Right lung (tissue), 10 donors: ENCODE results near the gene SMTN. TPM values are rescaled to one million over a fixed set of nuclear protein-coding genes. Genes with fewer than 3 reads are reported as not detected.
"Not testable (repeated sequence)": the region's sequence is repeated elsewhere in the genome, so short reads cannot be mapped to it uniquely, and the experiment has no call there.

Source experiments
- DNase-seq, 2 donors: peaks; one replicate each; pipeline ENCODE4 v3.0.0-alpha.2; 2013
- long read RNA-seq, 8 donors: transcript quantifications; one replicate each; lab custom pipeline, GENCODE V29; 2026
- polyA plus RNA-seq, 5 donors: library from polyadenylated mRNA; unstranded; fragments of 120-200 nt; gene quantifications; one replicate each; pipeline versions ENCODE4 v1.2.1 to v1.2.3, GENCODE V29; 2013; ENCODE audit warnings: inconsistent platforms in 1 of 5, low replicate concordance in 1 of 5; ENCODE audit not compliant: insufficient read length in 5 of 5, insufficient read depth in 1 of 5

SMTN gene
- 100 to 1,000 TPM in 1 of 5 donors, 10 to 100 TPM in 4; 57.0 to 106 (median 83.2) TPM for polyA plus RNA-seq
- long read RNA-seq, donor 1, transcript SMTN-201 (21 exons, 3,295 nt): major isoform, 5 of 17 reads
- long read RNA-seq, donor 1, partial matches to known transcripts: 7 of 17 reads
- long read RNA-seq, donor 1, other reads (novel, unspliced or antisense): 0 of 17 reads
- long read RNA-seq, donor 2, transcript SMTN-201 (21 exons, 3,295 nt): major isoform, 5 of 16 reads
- long read RNA-seq, donor 2, partial matches to known transcripts: 9 of 16 reads
- long read RNA-seq, donor 2, other reads (novel, unspliced or antisense): 0 of 16 reads
- long read RNA-seq, donor 3, partial matches to known transcripts: 5 of 11 reads
- long read RNA-seq, donor 3, other reads (novel, unspliced or antisense): 0 of 11 reads
- long read RNA-seq, donor 4, partial matches to known transcripts: 16 of 24 reads
- long read RNA-seq, donor 4, other reads (novel, unspliced or antisense): 0 of 24 reads
- long read RNA-seq, donor 5, partial matches to known transcripts: 12 of 19 reads
- long read RNA-seq, donor 5, other reads (novel, unspliced or antisense): 0 of 19 reads
- long read RNA-seq, donor 6, transcript SMTN-201 (21 exons, 3,295 nt): major isoform, 7 of 26 reads
- long read RNA-seq, donor 6, partial matches to known transcripts: 10 of 26 reads
- long read RNA-seq, donor 6, other reads (novel, unspliced or antisense): 0 of 26 reads
- long read RNA-seq, donor 7, transcript SMTN-201 (21 exons, 3,295 nt): major isoform, 8 of 9 reads
- long read RNA-seq, donor 7, partial matches to known transcripts: 0 of 9 reads
- long read RNA-seq, donor 7, other reads (novel, unspliced or antisense): 0 of 9 reads
- long read RNA-seq, donor 8, partial matches to known transcripts: 0 of 1 reads
- long read RNA-seq, donor 8, other reads (novel, unspliced or antisense): 0 of 1 reads

GRCh38 chr22:31080848-31081649 lies at the start of gene SMTN:
Gene SMTN (plus strand): TSS chr22:31081318. CDS start chr22:31083259, 1,941 bp downstream.
- DNase-seq: peak; percentile 96 to 97

GRCh38 chr22:31036671-31037550 lies 44.2 kb upstream of the SMTN start:
- DNase-seq: peak; percentile 71 to 80

- no peak for DNase-seq
Measured at GRCh38 chr22:31038686-31039085, 42.4 kb upstream of the SMTN start.

DNA sequence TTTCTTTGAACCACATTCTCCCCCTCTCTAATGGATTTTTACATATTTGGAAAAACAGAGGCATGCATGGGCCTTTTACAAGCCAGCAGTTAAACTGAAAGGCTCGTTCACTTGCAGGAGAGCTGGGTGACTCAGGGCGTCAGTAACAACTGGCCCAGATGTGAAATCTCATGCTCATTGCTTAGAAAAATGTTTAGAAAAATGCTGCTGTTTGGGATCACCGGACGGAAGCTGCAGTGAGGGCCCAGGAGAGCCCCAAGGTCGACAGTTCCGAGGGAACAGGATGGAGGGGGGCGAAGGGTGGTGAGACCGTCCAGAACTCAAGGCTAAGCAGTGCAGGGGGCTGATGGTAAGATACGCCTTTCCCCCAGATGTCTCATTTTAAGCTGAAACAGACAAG lies 41.7 kb upstream of the SMTN start:
- DNase-seq: peak in 1 of 2 donors; percentile 73

GRCh38 chr22:31040542-31041398 lies 40.3 kb upstream of the SMTN start:
- DNase-seq: no peak

DNA sequence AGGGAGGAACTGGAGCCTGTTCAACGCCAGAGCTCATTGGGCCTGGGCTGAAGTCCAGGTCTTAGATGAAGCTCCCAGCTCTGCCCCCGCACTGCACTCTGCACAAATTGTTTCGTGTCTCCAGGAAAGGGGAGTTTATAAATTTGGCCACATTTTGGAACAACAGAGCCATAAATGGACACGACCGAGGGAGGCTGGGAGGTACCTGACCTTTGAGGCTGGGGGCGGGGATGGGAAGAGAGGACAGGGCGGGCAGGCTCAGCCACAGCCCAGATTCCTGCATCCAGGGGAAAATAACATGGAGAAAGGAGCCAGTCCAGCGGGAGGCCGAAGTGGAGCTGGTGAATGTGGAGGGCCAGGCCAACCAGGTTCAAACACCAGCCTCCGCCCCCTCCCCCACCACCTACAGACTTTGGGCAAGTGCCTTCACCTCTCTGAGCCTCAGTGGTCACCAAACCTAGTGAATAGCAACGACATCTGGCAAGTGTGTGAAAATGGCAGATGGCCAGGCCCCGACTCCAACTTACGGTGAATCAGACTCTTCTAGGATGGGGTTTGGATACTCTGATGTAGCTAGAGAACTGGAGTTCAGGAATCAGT lies 36.8 kb upstream of the SMTN start:
- no peak for DNase-seq

GRCh38 chr22:31045900-31046538 lies 35.1 kb upstream of the SMTN start:
- no peak for DNase-seq

DNA sequence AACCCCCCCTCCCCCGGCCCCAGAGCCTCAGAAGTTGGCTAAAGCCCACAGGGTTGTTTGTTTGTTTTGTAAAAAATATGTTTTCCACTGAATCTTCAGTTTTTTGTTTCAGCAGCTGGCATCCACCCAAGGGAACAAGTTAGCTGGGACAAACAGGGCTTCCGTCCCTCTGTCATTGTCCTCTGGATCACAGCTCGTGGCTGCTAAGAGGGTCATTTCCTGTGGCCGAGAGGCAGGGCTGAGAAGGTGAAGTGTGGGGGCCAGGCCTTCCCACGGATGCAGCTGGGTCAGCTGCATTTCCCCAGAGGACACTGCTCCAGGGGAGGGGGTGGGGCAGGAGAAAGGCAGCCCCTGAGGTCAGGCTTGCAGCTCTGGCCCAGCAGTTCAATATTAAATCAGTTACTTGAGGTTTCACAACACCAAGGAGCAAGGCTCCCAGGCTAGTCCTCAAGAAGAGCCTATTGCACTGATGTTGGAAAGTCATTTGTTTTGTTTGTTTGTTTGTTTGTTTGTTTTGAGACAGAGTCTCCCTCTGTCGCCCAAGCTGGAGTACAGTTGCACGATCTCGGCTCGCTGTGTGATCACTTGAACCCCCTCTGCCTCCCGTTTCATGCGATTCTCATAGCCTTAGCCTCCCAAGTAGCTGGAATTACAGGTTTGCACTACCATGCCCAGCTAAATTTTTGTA lies 34.4 kb upstream of the SMTN start:
- DNase-seq: peak; percentile 81 to 89

- DNase-seq: no peak
Measured at GRCh38 chr22:31048570-31048969, 32.5 kb upstream of the SMTN start.

DNA sequence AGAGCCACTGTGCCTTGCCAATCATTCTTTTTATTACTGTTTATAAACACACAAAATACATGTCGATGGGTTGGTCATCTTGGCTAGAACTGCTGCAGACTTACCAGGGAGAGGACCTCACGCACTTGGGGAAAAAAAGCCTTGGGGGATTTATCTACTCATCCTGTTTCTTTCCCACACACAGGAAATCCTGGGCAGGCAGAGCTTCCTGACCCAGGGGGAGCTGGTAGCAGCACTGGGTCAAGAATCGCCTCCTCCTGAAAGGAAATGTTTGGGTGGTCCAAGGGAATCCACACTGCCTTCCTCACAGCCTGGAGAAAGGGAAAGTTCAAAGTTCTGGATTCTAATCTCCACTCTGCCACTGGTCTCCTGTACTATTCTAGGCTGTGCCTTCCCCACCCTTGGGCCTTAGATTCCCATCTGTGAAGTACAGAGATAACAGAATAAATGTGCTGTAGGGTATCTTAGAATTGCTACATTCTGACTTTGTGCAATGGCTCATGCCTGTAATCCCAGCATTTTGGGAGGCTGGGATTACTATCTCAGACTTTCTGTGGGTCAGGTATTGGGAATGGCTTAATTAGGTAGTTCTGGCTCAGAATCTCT lies 31.2 kb upstream of the SMTN start:
- no peak for DNase-seq

DNA sequence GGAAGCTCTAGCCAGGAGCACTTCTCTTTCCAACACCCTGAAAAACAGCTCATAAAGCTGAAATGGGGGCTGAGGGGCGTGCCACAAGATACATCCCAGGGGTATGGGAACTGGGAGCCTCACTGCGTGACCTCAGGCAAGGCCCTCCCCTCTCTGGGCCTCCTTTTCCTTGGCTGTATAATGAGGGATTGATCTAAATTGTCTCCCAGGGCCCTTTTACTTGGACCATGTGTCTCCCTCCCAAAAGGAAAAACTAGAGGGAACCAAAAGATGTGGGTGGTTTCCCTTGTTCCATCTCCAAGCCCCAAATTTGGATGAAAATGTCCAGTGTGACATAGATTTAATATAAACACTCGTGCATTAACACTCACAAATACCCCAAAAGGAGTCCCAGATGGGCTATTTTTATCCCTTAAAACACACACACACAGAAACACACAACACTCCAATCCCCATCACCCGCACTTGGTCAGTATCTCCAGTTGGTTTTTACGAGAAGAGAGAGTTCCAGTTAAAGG lies 25.9 kb upstream of the SMTN start:
- no peak for DNase-seq

DNA sequence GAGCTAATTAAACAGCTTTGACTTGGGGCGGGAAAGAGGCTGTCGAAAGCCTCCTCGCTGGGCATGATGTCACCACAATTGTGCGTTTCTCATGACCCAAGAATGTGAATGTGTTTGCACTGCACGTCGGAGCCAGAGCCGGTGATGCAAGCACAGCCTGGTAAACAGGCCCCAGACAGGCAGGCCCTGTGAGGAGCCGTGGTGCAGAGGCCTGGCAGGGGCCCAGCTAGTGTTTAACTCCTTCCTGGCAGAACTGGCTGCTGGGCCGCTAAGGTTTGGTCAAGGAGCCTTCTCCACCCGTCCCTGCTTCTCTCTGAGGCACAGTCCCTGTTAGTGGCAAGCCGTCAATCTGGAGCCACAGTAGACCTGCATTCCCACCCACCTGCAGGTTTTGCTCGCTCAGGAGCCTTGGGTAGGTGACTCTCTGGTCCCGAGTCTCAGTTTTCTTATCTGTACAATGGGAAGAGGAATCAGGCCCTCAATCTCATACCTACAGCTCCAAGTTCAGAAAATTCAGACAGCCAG lies 25.4 kb upstream of the SMTN start:
- peak; percentile 94 to 96 for DNase-seq

DNA sequence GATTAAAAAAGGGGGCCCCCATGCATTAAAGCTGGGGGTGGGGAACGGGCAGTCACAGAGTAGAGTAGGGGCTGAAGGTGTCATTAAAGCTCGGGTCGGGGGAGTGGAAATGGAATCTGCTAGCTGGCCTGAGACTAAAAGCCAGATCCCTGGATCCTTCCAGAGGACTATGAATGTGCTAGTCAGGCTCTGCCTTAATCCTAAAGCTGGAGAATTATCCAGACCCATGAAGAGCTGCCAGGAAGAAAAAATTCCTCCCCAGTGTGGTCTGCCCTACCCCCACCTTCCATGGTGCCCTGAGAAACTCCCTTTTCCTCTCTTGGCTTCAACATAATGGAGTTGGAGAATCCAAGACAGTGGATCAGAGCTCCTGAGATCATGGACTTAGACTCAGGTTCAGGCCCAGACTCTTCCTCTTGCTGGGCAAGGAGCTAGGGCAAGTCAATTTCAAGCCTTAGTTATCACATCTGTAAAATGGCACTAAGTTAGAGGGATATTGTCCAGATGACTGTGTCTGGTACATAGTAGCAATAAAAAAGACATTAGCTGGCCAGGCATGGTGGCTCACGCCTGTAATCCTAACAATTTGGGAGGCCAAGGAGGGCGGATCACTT lies 24.0 kb upstream of the SMTN start:
- no peak for DNase-seq

GRCh38 chr22:31059663-31060062 lies 21.5 kb upstream of the SMTN start:
- DNase-seq: not testable (repeated sequence)

DNA sequence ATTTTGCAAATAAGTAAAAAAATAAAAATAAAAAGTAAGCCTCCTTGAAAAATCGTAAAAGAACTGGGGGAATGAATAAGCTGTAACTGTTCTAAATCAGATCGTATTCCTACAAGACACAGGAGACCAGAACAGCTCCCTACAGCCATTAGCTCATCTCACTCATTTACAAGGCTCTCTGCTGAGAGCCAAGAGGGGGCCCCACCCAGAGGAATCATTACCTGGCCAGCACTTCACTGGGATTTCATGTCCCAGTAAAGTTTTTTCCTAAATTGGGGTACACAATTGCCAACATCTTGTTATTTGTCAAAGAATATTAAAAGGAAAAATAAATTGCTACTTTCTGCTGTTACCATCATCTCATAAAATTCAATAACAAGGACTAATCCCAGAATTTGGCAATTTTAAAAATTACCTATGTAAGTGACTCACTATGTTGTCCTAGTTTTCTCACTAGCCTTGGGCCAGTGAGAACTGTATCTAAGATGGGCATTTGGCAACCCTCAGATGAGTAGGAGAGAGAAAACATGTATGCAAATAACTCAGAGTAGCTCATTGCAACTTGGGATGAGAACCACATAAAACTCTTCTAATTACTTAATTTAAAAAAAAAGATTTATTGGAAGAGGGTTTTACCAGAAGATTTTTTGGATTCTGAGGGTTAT lies 18.4 kb upstream of the SMTN start:
- DNase-seq: no peak

- no peak for DNase-seq
Measured at GRCh38 chr22:31064369-31064768, 16.7 kb upstream of the SMTN start.
